Spleen (tissue), 11 donors: Measurements from ENCODE around the gene RAD51B. TPM values are rescaled to one million over a fixed set of nuclear protein-coding genes. Genes with fewer than 3 reads are reported as not detected.

Experiments
- DNase-seq: peaks from one replicate; pipeline ENCODE4 v3.0.0-alpha.2; 2020
- H3K27ac ChIP-seq, 8 donors: fragments of 200-600 bp; sonication (generic) in 7 of 8; 1 replicate in 4 of 8; 2 replicates in 4 of 8; pipeline versions ENCODE4 v1.5.0 to v1.8.0; 2016 to 2021; ENCODE audit warnings: inconsistent platforms in 4 of 8, mild to moderate bottlenecking in 4 of 8, moderate library complexity in 1 of 8
- H3K27me3 ChIP-seq, 7 donors: fragments of 200-600 bp; sonication (generic) in 6 of 7; replicated peaks in 1 of 7; 1 replicate in 4 of 7; 2 replicates in 3 of 7; pipeline versions ENCODE4 v1.5.0 to v1.8.0; 2016 to 2021; ENCODE audit warnings: inconsistent platforms in 3 of 7, mild to moderate bottlenecking in 1 of 7
- H3K36me3 ChIP-seq, 6 donors: fragments of 200-600 bp; sonication (generic) in 5 of 6; 1 replicate in 4 of 6; 2 replicates in 2 of 6; pipeline versions ENCODE4 v1.5.0 to v1.8.0; 2016 to 2021; ENCODE audit warnings: inconsistent platforms in 2 of 6
- H3K4me1 ChIP-seq, 6 donors: fragments of 200-600 bp; sonication (generic) in 5 of 6; 1 replicate in 3 of 6; 2 replicates in 3 of 6; pipeline versions ENCODE4 v1.5.0 to v1.8.0; 2016 to 2021; ENCODE audit warnings: inconsistent platforms in 3 of 6
- H3K4me3 ChIP-seq, 8 donors: fragments of 200-600 bp; sonication (generic) in 7 of 8; 1 replicate in 4 of 8; 2 replicates in 4 of 8; pipeline versions ENCODE4 v1.5.0 to v1.8.0; 2016 to 2021; ENCODE audit warnings: inconsistent platforms in 4 of 8, mild to moderate bottlenecking in 4 of 8, moderate library complexity in 2 of 8
- H3K9me3 ChIP-seq, 8 donors: fragments of 200-600 bp; sonication (generic) in 7 of 8; 1 replicate in 4 of 8; 2 replicates in 4 of 8; pipeline versions ENCODE4 v1.5.0 to v1.8.0; 2016 to 2021; ENCODE audit warnings: inconsistent platforms in 4 of 8
- POLR2A ChIP-seq, 3 donors: fragments of 450-650 bp; IDR thresholded peaks; one replicate each; pipeline ENCODE4 v1.5.1; 2017; ENCODE audit warnings: antibody characterized with exemption in 3 of 3, mild to moderate bottlenecking in 1 of 3
- POLR2AphosphoS5 ChIP-seq, 3 donors: sonication (generic); formaldehyde crosslinking; IDR thresholded peaks; one replicate each; pipeline ENCODE4 v1.5.1; 2017; ENCODE audit warnings: antibody characterized with exemption in 3 of 3
- WGBS, 5 donors: extraction: QIAGEN DNeasy Blood & Tissue Kit in 3 of 5; methylation state at CpG; one replicate each; pipeline versions ENCODE4 v1.1.5 to v1.1.7; 2013 to 2018; 5-methylcytosine and 5-hydroxymethylcytosine counted together
- intact Hi-C: fragments of 100-400 bp; cut with DNase I; formaldehyde crosslinking; loops from one replicate; pipeline ENCODE4 v1.15.0; 2023; ENCODE audit warnings: low total_unique reads
- polyA plus RNA-seq, 3 donors: library from polyadenylated mRNA; stranded (reverse); fragments of 200-250 nt; gene quantifications; one replicate each; pipeline ENCODE4 v1.2.1, GENCODE V29; 2013
- total RNA-seq, 7 donors: library from RNA; depleted of rRNA in 3 of 7; stranded (reverse); fragments of >200 nt in 3 of 7; fragmentation: NEBNext Ultra II Directional in 4 of 7; extraction: Animal tissue kit (Norgen Biotek cat#: 25700) in 4 of 7; gene quantifications; one replicate each; pipeline versions ENCODE4 v1.1.0 to v1.2.1, GENCODE V29; 2016 to 2021
- TF ChIP-seq, protein P1 (sequence below), 11 experiments: fragments of 200-600 bp in 7 of 11; fragments of 450-650 bp in 4 of 11; sonication (generic) in 4 of 11; IDR thresholded peaks in 8 of 11; conservative IDR thresholded peaks in 3 of 11; 1 replicate in 7 of 11; 2 replicates in 4 of 11; pipeline versions ENCODE4 v1.4.0 to v1.8.0; 2016 to 2021; ENCODE audit warnings: antibody characterized with exemption in 11 of 11, inconsistent platforms in 4 of 11, mild to moderate bottlenecking in 1 of 11
- donor health status: healthy with polysubstance abuse.
- donor health status: DM: no; HTN: no; CAD: no; lungs with moderate emphysema.
- donor health status: DM: no; HTN: no; CAD: no.
- donor health status: Bipolar disorder and iron deficiency.
- donor health status: healthy.
- donor health status: DM: no; HTN: no; CAD: no.
- donor health status: DM: yes; HTN: yes; CAD: no.

RAD51B gene
- total and polyA plus RNA-seq, 10 donors, result 4.2 to 43.7 (median 29.8) TPM

DNA sequence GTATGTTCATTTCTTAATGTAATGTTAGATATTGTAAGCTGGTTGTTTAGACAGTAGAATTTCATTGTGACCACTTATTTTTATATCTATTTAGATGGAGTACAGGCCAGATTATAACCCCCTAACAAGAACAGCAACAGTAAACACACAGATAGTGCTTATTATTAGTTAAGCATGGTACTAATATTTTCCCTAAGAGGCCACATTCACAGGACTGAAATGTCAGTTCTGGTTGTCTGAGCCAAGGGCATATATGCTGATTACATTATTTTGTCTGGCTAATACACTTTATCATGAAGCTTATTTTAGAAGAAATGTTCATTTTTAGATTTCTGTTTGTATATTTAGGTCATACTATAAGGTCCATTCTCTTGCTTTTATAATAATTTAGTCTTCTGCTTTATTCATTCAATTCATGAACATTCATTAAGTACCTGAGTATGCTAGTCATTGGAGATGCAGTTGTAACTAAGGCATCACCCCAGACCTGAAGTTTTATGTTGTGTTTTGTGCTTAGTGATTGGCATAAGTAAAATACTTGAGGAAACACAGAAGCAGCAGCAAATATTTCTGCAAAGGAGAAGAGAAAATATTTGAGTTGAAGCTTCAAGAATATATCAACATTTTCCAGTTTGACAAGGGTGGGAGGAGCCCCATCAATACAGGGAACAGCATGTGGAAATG lies 413.7 kb downstream of the RAD51B start:
- Histone ChIP-seq H3K4me3 (no peak overlapping the region), H3K36me3 (no peaks in the 10 kb centered on the region), H3K27me3 (no peaks in the 10 kb centered on the region), H3K27ac (peak overlapping the region in 7 of 8 donors; percentile 33 to 75 (median 56)), H3K4me1 (peaks cover 0 to 22% (median 16%) of the 10 kb centered on the region in 6 donors), H3K9me3 (no peaks in the 10 kb centered on the region)
- DNase-seq, result no peak
- TF ChIP-seq POLR2A (IDR thresholded peaks at IDR 0.05) (no peak), POLR2AphosphoS5 (IDR thresholded peaks at IDR 0.05) (no peak)
- TF ChIP-seq, protein P1, sequence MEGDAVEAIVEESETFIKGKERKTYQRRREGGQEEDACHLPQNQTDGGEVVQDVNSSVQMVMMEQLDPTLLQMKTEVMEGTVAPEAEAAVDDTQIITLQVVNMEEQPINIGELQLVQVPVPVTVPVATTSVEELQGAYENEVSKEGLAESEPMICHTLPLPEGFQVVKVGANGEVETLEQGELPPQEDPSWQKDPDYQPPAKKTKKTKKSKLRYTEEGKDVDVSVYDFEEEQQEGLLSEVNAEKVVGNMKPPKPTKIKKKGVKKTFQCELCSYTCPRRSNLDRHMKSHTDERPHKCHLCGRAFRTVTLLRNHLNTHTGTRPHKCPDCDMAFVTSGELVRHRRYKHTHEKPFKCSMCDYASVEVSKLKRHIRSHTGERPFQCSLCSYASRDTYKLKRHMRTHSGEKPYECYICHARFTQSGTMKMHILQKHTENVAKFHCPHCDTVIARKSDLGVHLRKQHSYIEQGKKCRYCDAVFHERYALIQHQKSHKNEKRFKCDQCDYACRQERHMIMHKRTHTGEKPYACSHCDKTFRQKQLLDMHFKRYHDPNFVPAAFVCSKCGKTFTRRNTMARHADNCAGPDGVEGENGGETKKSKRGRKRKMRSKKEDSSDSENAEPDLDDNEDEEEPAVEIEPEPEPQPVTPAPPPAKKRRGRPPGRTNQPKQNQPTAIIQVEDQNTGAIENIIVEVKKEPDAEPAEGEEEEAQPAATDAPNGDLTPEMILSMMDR (IDR thresholded peaks at IDR 0.05 in 8 of 11, conservative IDR thresholded peaks at IDR 0.05 in 3 of 11), result no peak
- intact Hi-C loops, result loop anchor here (10.0 kb wide), 1 partner anchor 298 kb away; no protein-coding TSS in a partner anchor

DNA sequence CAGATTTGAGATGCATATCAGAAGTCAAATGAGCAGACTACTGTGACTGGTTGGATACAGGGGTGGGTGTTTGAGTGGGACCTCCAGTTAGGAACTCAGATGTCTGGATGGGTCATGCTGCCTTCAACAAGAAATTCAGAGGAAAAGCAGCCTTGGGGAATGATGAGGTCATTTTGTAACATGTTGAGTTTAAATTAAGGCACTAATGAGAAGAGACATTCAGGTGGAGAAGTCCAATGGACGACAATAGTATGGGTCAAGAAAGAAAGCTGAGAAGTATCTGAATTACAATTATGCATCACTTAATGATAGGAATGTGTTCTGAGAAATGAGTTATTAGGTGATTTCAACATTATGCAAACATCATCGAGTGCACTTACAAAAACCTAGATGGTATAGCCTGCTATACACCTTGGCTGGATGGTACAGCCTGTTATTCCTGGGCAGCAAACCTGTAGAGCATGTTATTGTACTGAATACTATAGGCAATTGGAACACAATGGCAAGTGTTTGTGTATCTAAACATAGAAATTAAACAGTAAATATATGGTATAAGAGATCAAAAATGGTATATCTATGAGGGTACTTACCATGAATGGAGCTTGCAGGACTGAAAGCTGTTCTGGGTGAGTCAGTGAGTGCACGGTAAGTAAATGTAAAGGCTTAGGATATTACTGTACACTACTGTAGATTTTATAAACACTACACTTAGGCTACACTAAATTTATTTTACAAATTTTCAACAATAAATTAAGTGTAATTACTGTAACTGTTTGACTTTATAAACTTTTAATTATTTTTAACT lies 414.7 kb downstream of the RAD51B start:
- Histone ChIP-seq H3K27me3 (no peaks in the 10 kb centered on the region), H3K4me1 (peaks cover 0 to 22% (median 16%) of the 10 kb centered on the region in 6 donors), H3K9me3 (no peaks in the 10 kb centered on the region), H3K36me3 (no peaks in the 10 kb centered on the region), H3K4me3 (no peak overlapping the region), H3K27ac (peak overlapping the region in 4 of 8 donors; percentile 12 to 75 (median 52))
- TF ChIP-seq, protein P1 (IDR thresholded peaks at IDR 0.05 in 8 of 11, conservative IDR thresholded peaks at IDR 0.05 in 3 of 11), result no peak
- TF ChIP-seq POLR2AphosphoS5 (IDR thresholded peaks at IDR 0.05), result no peak
- no peak for TF ChIP-seq POLR2A (IDR thresholded peaks at IDR 0.05)
- intact Hi-C loops, result loop anchor here (10.0 kb wide), 1 partner anchor 300 kb away; no protein-coding TSS in a partner anchor
- no peak for DNase-seq
- WGBS, 5 donors, result 79 to 97% (median 92%) methylated on average over 3 of the region's 3 CpGs

DNA sequence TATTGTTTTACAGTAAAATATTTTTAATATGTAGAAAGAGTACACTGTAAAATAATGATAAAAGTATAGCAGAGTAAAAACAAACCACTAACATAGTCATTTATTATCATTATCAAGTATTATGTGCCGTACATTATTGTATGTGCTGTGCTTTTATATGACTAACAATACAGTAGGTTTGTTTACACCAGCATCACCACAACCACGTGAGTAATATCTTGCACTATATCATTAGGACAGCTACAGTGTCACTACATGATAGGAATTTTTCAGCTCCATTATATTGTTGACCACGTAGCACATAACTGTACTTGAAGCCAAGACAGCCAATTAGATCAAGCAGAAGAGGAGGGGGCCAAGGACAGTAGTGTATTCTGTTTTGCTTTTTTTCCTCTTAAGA lies 415.4 kb downstream of the RAD51B start:
- no peak for DNase-seq
- H3K9me3 ChIP-seq, result no peaks in the 10 kb centered on the region
- 91 to 95% (median 94%) methylated on average over 3 of the region's 3 CpGs for WGBS, 5 donors

More for the DNA sequence above, 415.4 kb downstream of the RAD51B start:
- H3K4me3 ChIP-seq, result no peak overlapping the region
- H3K27ac ChIP-seq, result no peak overlapping the region
- intact Hi-C loops, result loop anchor here (10.0 kb wide), 1 partner anchor 300 kb away; no protein-coding TSS in a partner anchor
- no peaks in the 10 kb centered on the region for H3K36me3 ChIP-seq
- H3K27me3 ChIP-seq, result no peaks in the 10 kb centered on the region
- peaks cover 3 to 24% (median 16%) of the 10 kb centered on the region in 6 donors for H3K4me1 ChIP-seq
- no peak for TF ChIP-seq POLR2AphosphoS5 (IDR thresholded peaks at IDR 0.05)
- TF ChIP-seq POLR2A (IDR thresholded peaks at IDR 0.05), result no peak
- TF ChIP-seq, protein P1 (IDR thresholded peaks at IDR 0.05 in 8 of 11, conservative IDR thresholded peaks at IDR 0.05 in 3 of 11), result no peak
